GM19455 (cell line): ENCODE measurements around the gene GFOD2.
A peak's percentile ranks its signal among the peaks of the same experiment; 100 is the strongest.
"Not testable (repeated sequence)": the region's sequence is repeated elsewhere in the genome, so short reads cannot be mapped to it uniquely, and the experiment has no call there.

Experiments used
- ATAC-seq: cut with Tn5 transposase; IDR thresholded peaks from one replicate; pipeline ENCODE4 v1.9.1; 2021; ENCODE audit not compliant: unreplicated experiment

The GFOD2 gene, protein sequence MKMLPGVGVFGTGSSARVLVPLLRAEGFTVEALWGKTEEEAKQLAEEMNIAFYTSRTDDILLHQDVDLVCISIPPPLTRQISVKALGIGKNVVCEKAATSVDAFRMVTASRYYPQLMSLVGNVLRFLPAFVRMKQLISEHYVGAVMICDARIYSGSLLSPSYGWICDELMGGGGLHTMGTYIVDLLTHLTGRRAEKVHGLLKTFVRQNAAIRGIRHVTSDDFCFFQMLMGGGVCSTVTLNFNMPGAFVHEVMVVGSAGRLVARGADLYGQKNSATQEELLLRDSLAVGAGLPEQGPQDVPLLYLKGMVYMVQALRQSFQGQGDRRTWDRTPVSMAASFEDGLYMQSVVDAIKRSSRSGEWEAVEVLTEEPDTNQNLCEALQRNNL

DNA sequence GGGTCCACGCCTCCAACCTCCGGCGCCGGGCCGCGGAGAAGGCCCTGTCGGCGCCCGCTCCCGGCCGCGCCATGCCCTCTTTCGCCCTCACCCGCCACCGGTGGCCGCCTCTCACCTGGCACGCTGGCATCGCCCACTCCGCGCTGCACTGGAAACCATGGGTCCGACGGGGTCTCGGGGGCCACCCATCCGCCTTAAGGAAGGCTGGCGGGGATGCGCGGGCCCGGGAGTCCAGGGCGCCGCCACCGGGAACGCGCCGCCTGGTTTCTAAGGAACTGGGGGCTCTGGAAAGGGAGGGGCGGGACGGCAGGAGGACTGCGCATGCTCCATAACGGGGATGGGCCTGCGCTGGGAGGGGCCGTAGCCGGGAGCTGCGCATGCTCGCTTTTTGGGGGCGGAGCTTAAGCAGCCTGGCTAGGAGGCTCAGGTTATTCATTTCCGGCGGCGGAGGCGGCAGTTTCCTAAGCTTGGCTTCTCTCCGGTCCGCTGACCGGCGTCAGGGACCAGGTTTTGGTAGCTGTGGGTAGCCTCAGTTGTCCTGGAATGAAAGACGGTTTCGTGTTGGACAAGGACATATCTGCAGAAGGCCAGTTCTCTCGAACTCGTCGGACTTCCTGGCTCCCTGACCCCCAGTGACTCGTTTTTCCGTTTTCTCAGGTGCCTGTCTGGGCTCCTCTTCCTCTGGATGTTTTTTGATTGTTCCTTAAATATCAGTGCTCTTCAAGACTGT lies at the start of gene GFOD2:
Gene GFOD2 (minus strand): TSS at position 269 of the 730 bp plus-strand sequence. CDS start 33,601 bp downstream, outside the sequence.
- ATAC-seq = peak; percentile 89

DNA sequence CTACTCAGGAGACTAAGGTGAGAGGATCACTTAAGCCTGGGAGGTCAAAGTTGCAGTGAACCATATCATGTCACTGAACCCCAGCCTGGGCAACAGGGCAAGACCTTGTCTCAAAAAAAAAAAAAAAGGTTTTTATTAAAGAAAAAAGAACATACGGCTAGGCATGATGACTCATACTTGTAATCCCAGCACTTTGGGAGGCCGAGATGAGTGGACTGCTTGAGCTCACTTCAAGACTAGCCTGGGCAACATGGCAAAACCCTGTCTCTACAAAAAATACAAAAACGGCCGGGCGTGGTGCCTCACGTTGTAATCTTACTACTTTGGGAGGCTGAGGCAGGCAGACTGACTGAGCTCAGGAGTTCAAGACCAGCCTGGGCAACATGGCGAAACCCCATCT lies 48.8 kb upstream of the GFOD2 start:
- no peak for ATAC-seq

DNA sequence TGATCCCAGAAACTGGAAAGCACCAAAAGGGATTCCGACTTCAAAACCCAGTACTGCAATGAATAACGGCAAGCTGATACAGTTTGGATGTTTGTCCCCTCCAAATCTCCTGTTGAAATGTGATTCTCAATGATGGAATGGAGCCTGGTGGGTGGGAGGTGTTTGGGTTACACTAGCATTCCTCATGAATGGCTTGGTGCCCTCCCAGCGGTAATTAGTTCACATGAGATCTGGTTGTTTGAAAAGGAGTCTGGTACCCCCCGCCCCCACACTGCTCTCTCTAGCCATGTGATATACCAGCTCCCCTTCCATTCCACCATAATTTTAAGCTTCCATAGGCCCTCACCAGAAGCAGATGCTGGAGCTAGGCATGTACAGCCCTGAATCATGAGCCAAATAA lies 47.2 kb upstream of the GFOD2 start:
- no peak for ATAC-seq

DNA sequence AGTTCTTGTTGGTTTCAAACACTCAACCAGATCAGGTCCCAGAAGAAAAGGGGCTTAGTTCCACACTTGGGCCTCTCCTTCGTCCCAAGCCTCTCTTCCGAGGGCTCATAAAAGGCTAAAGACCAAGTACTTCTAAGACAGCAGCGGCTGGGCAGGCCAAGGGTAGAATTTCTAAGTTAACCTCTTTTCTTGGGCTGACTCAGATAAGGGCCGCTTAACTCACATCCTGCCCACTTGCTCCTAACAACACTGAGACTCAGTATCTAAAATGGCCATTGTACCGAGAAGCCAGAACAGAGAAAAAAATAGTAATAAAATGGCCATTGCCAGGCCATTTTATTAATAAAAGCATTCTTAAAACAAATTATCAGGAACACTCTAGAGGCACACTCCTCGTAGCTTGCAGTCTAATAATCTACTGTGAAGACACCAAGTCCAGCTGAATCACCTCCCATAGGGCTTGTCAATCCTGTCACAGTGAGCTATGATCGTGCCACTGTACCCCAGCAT lies 45.1 kb upstream of the GFOD2 start:
- no peak for ATAC-seq

DNA sequence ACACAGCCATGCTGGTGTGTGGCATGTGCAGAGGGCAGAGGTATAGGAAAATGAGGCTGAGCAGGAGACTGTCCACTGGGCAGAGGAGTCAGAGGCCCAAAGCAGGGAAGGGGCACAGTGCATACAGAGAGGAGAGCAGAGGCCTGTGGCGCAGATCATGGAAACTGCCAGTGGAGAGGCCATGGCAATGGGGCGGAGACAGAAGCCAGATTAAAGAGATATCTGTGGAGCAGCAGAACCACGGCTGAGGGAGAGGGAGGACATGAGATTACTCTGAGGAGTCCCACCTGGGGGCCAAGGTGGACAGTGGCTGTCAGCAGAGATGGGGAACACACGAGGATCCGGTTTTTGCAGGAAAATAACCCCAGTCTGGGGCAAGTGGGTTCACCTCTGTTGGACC lies 44.0 kb upstream of the GFOD2 start:
- no peak for ATAC-seq

DNA sequence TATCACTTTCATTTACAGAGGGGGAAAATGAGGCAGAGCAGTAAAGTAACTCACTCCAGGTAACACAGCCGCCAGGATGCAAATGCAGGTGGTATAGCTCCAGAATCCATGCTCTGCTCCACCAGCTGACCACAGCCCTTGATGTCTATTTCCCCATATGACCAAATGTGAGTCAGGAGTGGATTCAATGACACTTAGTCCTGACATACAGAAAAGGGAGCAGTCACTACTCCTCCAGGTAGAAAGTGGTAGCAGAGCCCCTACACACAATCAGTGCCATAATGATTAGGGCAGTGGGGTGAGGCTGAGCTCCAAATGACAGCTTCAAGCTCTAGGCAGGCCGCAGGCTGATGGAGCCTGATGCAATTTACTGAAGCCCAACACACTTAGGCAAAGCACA lies 43.3 kb upstream of the GFOD2 start:
- no peak for ATAC-seq

DNA sequence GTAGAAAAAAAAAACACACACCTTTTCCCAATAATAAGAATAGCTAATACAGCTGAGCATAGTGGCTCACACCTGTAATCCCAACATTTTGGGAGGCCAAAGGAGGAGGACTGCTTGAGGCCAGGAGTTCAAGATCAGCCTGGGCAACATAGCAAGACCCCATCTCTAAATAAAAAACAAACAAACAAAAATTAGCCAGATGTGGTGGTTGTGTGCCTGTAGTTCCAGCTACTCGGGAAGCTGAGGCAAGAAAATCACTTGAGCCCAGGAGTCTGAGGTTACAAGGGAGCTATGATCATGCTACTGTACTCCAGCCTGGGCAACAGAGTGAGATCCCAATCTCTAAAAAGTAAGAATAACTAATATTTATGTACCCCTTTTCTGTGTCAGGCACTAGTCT lies 42.8 kb upstream of the GFOD2 start:
- no peak for ATAC-seq

DNA sequence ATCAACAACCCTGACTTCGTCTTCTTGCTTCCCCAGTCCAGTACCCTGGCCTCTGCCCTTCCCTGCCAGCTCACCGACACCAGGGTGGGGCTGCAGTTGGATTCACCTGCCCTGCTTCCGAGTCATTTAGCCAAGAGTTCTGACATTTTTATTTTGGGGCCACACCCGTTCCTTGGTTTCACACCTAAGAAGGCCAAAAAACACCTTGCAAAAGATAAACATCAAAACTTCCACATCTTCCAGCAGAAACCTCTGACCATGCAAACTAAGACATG lies 41.8 kb upstream of the GFOD2 start:
- no peak for ATAC-seq

DNA sequence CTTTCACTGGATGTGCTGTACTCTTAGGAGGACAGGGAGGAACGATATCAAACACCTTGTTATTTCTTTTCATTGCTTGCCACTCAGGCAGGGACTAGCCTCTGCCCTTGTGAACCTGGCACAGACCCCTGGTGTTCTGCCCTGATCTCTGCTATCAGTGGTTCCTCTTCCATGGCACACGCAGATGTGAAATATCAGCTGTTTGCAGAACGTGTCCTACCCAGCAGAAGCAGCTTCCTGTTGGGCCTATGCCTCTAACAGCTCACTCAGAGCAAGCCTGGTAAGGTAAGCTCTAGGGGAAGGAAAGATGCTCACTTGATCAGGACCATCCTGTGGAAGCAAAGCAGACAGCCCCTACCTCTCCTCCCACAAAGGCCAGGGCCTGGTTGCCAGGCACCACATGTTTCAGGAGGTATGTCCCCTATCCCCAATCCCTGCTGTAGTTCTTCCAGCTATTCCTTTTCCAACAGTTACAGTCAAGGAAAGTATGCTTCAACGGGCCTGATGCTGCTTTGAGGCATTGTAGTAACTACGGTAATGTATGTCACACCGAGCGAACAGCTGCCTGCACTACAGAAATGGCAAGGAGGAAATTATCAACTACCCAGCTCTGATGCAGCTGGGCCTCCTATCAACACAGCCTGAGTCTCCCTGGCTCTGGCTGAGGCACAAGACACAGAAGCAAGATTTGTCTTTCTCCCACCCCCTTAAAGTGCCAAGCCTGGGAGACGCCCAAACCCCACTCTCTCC lies 41.3 kb upstream of the GFOD2 start:
- no peak for ATAC-seq

DNA sequence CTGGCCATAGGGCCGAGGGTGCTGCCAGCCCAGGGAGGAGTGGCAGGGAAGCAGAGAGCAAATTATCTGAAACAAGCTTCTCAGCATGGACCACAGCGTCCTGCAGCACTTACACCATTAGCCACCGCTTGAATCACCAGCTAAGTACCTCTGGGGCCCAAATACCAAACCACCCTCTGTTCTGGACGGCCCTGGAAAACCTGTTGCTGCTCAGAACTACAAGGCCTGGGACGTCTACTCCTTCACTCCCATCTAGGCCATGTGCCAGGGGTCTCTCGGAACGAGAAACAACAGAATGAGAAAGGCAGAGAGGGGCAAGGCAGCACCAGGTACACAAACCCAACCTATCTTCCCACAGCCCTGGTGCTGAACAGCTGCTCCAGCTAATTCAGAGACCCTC lies 39.9 kb upstream of the GFOD2 start:
- ATAC-seq = no peak

DNA sequence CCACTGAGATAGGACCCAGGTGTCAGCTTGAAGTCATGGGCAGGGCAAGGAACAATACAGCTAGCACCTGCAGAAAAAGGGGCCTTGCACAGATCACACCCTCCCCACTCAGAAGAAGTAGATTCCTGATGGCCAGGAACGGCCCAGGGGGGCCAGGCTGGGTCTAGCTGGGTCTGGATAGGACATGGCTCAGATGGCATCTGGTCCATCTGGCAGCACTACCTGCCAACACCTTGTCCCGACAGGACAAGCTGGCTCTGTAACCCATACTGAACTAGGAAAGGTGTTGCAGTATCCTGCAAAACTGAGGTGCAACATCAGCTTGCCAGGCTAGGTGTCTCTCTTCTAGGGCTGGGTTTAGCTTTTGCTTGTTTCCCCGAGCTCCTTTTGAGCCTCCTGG lies 38.9 kb upstream of the GFOD2 start:
- ATAC-seq = no peak

DNA sequence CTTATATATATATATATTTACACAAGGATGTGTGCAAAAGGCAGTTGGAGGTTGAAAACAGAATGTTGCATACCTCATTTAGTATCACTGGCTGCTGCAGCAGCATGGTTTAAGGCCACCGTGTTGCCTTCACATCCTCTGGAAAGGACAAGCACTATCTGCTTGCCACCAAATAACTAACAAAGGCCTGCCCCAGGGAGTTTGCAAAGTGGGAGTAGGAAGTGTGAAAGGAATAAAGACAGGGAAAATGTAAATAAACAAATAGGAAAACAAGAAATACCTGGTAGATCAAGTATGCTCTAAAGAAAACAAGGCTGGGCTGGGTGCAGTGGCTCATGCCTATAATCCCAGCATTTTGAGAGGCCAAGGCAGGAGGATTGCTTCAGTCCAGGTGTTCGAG lies 33.5 kb upstream of the GFOD2 start:
- ATAC-seq = no peak

DNA sequence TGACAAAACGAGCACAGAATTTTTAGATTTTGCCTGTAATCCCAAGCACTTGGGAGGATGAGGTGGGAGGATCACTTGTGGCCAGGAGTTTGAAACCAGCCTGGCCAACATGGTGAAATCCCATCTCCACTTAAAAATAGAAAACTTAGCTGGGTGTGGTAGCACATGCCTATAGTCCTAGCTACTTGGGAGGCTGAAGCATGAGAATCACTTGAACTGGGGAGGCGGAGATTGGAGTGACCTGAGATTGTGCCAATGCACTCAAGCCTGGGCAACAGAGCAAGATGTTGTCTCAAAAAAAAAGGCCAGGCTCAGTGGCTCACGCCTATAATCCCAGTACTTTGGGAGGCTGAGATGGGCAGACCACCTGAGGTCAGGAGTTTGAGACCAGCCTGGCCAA lies 32.2 kb upstream of the GFOD2 start:
- ATAC-seq = not testable (repeated sequence)

DNA sequence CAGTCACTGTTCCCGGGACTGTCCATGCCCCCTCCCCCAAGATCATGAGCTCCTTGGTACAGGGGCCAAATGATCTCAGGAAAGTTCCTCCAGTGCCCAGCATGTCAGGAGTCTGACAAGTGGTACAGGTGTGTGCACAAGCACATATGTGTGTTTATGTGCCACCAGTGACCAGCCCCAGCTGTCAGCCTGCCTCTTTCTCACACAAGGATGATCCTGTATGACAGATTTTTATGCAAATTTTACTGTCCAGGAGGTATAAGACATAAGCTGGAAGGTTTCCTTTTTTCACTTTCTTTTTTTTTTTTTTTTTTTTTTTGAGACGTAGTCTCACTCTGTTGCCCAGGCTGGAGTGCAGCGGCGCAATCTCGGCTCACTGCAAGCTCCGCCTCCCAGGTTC lies 31.4 kb upstream of the GFOD2 start:
- no peak for ATAC-seq

DNA sequence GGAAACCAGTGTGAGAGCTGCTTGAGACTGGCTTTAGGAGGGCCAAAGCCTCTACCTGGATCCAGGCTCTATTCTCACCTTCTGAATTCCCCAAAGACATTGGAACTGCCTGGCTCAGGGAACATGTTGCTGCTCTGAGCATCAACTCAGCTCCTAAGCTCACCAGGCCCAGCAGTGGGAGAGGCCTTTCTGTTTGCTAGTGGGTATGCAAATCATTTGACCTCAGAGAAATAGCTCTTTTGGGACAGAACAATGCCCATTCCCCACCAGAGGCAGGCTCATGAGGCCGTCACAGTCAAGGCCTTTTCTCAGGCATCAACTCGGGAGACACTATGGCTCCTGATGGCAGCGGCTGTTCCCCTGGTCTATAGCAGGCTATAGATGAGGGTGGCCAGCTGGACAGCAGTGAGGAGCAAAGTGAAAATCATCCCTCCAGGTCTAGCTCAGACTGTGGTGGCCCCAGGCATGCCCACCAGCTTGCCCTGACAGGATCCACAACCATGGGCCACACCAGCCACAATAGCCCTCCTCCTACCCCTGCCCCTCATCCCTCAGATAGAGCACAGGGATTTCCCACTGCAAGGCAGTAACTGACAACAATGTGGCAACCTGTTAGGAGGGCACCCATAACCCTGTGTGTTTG lies 30.4 kb upstream of the GFOD2 start:
- no peak for ATAC-seq

DNA sequence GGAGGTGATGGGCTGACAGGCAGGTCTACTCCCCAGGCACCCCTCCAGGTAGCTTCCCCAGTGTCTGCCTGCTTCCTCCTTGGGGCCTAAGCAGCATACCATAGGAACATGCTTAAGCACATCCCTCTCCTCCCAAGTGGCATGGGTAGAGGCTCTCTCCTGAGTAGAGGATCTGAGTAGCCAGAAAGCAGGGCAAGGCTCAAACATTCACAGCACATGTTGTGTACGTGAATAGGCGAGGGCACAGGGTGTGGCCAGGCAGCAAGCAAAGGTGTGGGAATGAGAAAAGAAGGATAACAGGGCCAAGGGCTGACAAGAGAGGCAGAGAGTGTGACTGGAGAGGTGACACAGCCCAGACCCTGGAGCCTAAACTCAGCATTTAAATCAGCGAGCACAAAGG lies 29.7 kb upstream of the GFOD2 start:
- no peak for ATAC-seq

DNA sequence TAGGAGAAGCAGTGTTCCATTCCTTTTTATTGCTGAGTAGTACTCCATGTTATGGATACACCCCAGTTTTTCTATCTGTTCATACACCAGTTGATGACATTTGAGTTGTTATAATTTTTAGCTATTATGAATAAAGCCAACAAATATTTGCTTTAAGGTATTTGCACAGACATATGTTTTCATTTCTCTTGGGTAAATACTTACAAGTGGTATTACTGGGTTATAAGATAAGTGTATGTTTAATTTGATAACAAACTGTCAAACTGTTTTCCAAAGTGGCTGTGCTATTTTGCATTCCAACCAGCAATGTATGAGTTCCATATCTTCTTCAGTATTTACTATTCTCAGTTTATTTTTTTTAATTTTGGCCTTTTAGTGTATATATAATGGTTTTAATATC lies 27.7 kb upstream of the GFOD2 start:
- no peak for ATAC-seq

DNA sequence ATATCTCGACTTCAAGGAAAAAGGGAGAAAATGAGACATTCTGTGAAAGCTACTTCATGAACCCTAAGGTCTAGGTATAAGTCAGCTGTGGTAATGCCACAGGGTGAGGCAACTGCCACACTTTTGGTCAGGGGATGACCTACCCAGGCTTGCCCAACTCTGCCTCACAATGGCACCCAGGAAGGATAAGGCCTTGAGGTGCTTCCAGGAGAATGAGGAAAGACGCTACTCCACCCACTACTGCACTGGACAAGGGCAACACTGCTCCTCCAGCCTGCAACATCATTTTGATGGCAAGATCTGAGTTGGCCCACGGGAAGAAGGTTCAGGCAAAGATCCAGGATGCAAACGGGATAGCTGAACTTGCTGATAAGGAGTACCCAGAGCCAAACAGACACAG lies 22.0 kb upstream of the GFOD2 start:
- ATAC-seq = no peak

DNA sequence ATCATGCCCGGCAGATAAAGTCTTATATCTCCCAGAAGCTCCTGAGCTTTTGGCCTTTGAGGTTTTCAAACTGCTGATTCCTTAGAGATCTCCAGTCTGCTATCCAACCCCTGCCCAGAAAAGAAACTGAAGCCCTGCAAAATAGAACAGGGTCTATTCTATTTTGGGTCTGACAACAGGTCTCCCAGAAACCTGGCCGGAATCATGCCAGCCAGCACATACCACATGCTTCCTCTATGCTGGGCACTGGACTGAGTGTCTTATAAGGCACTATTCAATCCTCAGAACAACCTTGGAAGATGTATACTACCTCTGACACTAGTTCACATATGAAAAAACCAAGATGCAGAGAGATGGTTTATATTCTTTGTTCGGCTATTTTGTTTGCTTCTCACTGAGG lies 21.3 kb upstream of the GFOD2 start:
- ATAC-seq = no peak

DNA sequence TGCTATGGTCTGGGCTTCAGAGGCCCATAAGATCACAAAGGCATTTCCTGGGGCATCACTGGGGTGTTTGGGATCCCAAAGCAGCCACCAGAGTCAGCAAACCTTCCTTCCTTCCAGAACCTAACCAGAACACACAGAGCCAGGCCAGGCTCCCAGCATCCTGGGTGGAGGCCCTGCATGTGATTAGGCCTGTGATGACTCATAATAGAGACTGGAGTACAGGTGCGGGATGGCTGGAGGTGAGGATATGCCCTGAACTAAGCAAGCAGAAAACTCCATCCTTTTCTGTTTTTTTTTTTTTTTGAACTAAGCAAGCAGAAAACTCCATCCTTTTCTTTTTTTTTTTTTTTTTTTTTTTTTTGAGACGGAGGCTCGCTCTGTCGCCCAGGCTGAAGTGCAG lies 17.7 kb upstream of the GFOD2 start:
- ATAC-seq = no peak

DNA sequence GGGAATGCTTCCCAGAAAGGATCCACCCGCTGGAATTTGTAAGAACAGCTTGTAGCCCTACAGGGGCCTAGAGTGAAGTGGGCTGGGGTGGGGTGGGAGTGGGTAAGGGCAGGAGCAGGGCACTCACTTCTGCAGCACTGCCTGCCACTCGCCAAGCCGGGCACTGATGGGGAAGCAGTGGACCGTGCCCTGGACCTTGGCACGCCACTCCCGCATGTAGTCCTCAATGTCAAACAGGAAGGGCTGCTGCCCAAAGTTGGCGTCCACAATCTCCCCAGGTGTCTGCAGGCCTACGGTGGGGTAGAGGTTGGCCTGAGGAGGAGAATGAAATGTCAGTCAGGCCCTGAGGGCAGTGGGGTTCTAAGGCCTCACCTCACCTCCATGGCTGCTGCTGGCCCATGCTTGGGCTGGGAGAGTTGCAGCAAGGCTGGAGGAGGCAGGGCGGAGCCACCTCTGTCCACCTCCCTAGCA lies 15.7 kb upstream of the GFOD2 start:
- no peak for ATAC-seq
